CD4-positive, alpha-beta T cell (primary cell): ENCODE data around the gene AGTPBP1. TPM values are rescaled to one million over a fixed set of nuclear protein-coding genes. Genes with fewer than 3 reads are reported as not detected.

Experiments used
- ATAC-seq: fragments of 200-7000 bp; cut with Tn5 transposase; one replicate; pipeline ENCODE4 v1.10.0; 2022; ENCODE audit warnings: mild to moderate bottlenecking; ENCODE audit not compliant: poor library complexity
- CTCF ChIA-PET: fragments of 350-600 bp; sonication (Branson Sonifier 250); formaldehyde crosslinking; loops from one replicate; lab custom pipeline; 2021; ENCODE audit warnings: antibody characterized with exemption, inconsistent platforms; lab: Charles Lee
- POLR2A ChIA-PET: fragments of 350-600 bp; sonication (Branson Sonifier 250); formaldehyde crosslinking; loops from one replicate; lab custom pipeline; 2021; ENCODE audit warnings: antibody characterized with exemption, inconsistent platforms; lab: Charles Lee
- DNase-seq, 14 experiments: peaks; one replicate each; pipeline ENCODE4 v3.0.0-alpha.2; 2013 to 2020; ENCODE audit warnings: mixed read lengths in 2 of 14
- H3K27ac ChIP-seq, 2 donors: one replicate each; pipeline versions ENCODE4 v1.5.1 to v1.7.0; 2013; ENCODE audit warnings: low read length in 2 of 2, low read depth in 1 of 2, mild to moderate bottlenecking in 1 of 2
- H3K27me3 ChIP-seq, 2 experiments: 1 replicate in 1 of 2; 2 replicates in 1 of 2; pipeline versions ENCODE4 v1.6.1 to v1.7.0; 2013; ENCODE audit warnings: low read length in 2 of 2, control low read depth in 1 of 2, mild to moderate bottlenecking in 1 of 2, moderate library complexity in 1 of 2; ENCODE audit not compliant: insufficient read depth in 2 of 2, control insufficient read depth in 1 of 2
- H3K36me3 ChIP-seq: one replicate; pipeline ENCODE4 v1.6.1; 2013; ENCODE audit warnings: low read length, control low read depth; ENCODE audit not compliant: insufficient read depth
- H3K4me1 ChIP-seq: one replicate; pipeline ENCODE4 v1.6.1; 2013; ENCODE audit warnings: low read length, control low read depth; ENCODE audit not compliant: insufficient read depth
- H3K4me3 ChIP-seq: one replicate; pipeline ENCODE4 v1.5.1; 2013; ENCODE audit warnings: mild to moderate bottlenecking, low read length, moderate library complexity
- H3K9me3 ChIP-seq, 2 experiments: 1 replicate in 1 of 2; 2 replicates in 1 of 2; pipeline versions ENCODE4 v1.6.1 to v1.7.0; 2013; ENCODE audit warnings: low read length in 2 of 2, mild to moderate bottlenecking in 2 of 2, control low read depth in 1 of 2, moderate library complexity in 1 of 2; ENCODE audit not compliant: control insufficient read depth in 1 of 2, insufficient read depth in 1 of 2
- H3K27ac Mint-ChIP-seq: one replicate; pipeline ENCODE4 v1.8.0; 2020; ENCODE audit warnings: mixed read lengths
- H3K27me3 Mint-ChIP-seq: one replicate; pipeline ENCODE4 v1.8.0; 2021; ENCODE audit warnings: mixed read lengths
- H3K36me3 Mint-ChIP-seq: one replicate; pipeline ENCODE4 v1.8.0; 2021; ENCODE audit warnings: low read depth, mixed read lengths
- H3K4me1 Mint-ChIP-seq: one replicate; pipeline ENCODE4 v1.8.0; 2021; ENCODE audit warnings: low read depth, mixed read lengths
- H3K4me3 Mint-ChIP-seq: one replicate; pipeline ENCODE4 v1.8.0; 2020; ENCODE audit warnings: mild to moderate bottlenecking, mixed read lengths
- H3K9me3 Mint-ChIP-seq: one replicate; pipeline ENCODE4 v1.8.0; 2020; ENCODE audit warnings: mixed read lengths
- intact Hi-C, 2 experiments: fragments of 100-400 bp; cut with DNase I in 1 of 2; cut with micrococcal nuclease in 1 of 2; formaldehyde crosslinking; loops; one replicate each; pipeline versions ENCODE4 v1.15.1 to v1.9.0; 2023 to 2025; cut with DNase I, micrococcal nuclease
- total RNA-seq, 174 experiments: library from RNA in 2 of 174; stranded (reverse) in 2 of 174; gene quantifications; one replicate each; pipeline ENCODE4 v1.2.3 and lab custom pipeline; 2021 to 2026
- TF ChIP-seq, protein P1 (sequence below): fragments of 200-600 bp; IDR thresholded peaks from one replicate; pipeline ENCODE4 v1.8.0; 2022; ENCODE audit warnings: antibody characterized with exemption, mild to moderate bottlenecking

Gene AGTPBP1
- total RNA-seq, 2 experiments from 2014 or later, result 52.0 to 55.2 TPM

DNA sequence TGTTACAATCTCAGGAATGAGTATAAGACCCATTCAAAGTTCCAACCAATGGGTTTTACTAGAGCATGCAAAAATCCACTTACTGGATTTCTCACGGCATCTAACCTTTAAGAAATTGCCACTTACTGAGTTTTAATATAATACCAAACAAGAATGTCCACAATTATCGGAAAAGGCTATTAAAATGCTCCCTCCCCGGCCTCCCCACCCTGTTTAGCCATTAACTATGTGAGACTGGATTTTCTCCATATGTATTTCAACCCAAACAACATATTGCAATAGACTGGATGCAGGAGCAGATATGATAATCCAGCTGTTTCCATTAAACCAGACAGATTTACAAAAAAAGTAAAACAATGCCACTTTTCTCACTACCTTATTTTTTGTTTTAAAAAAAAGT, 4.1 kb downstream of the AGTPBP1 start:
- TF ChIP-seq, protein P1, sequence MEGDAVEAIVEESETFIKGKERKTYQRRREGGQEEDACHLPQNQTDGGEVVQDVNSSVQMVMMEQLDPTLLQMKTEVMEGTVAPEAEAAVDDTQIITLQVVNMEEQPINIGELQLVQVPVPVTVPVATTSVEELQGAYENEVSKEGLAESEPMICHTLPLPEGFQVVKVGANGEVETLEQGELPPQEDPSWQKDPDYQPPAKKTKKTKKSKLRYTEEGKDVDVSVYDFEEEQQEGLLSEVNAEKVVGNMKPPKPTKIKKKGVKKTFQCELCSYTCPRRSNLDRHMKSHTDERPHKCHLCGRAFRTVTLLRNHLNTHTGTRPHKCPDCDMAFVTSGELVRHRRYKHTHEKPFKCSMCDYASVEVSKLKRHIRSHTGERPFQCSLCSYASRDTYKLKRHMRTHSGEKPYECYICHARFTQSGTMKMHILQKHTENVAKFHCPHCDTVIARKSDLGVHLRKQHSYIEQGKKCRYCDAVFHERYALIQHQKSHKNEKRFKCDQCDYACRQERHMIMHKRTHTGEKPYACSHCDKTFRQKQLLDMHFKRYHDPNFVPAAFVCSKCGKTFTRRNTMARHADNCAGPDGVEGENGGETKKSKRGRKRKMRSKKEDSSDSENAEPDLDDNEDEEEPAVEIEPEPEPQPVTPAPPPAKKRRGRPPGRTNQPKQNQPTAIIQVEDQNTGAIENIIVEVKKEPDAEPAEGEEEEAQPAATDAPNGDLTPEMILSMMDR, result no peak
- no peaks in the 10 kb centered on the region for H3K27me3 ChIP-seq
- no peaks in the 10 kb centered on the region for H3K36me3 ChIP-seq
- intact Hi-C loops, result loop anchor here in 1 of 2 experiments (2.0 kb wide), 1 partner anchor 617 kb away; the partner anchor contains the start of gene TUT7
- ATAC-seq, result no peak
- no peaks in the 10 kb centered on the region for H3K9me3 ChIP-seq
- Mint-ChIP-seq H3K9me3 (no peaks in the 10 kb centered on the region), H3K4me1 (peaks cover 57% of the 10 kb centered on the region), H3K36me3 (peaks cover 10% of the 10 kb centered on the region), H3K27me3 (no peaks in the 10 kb centered on the region), H3K27ac (no peak overlapping the region), H3K4me3 (no peak overlapping the region)
- no peak overlapping the region for H3K4me3 ChIP-seq
- ChIA-PET POLR2A (interaction anchor here (2.6 to 5.0 kb wide), 2 partner anchors 10 to 14 kb away, joined by 9 to 37 read pairs; no protein-coding TSS in a partner anchor), CTCF (no interaction called here)
- H3K27ac ChIP-seq, result no peak overlapping the region
- peaks cover 14% of the 10 kb centered on the region for H3K4me1 ChIP-seq
- DNase-seq, result no peak

DNA sequence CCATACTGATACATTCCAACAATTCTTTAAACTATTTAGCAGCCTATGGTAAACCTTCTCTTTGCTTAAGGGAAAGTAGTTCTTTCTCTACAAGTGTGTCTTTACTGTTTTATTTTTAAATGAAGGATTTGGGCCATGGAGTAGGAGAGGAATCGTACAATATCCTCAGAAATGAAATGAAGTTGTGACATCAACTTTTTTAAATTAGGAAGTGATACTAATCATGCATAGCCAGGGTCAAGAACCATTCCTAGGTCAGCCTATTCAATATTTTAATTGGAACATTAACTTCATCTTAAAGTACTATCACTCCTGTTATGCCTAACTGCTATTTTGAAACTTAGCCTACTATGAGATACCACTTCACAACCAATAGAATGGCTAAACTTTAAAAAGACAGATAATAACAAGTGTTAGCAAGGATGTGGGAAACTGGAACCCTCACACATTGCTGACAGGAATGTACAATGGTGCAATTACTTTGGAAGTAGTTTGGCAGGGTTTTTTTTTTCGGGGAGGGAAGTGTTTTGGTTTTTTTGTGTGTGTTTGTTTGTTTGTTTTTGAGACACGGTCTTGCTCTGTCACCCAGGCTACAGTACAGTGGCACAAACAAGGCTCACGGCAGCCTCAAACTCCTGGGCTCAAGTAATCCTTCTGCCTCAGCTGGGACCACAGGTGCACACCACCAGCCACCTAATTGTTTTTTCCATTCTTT, 10.7 kb downstream of the AGTPBP1 start:
- Mint-ChIP-seq H3K27ac (no peak overlapping the region), H3K4me1 (peaks cover 79% of the 10 kb centered on the region), H3K36me3 (no peaks in the 10 kb centered on the region), H3K4me3 (no peak overlapping the region), H3K9me3 (no peaks in the 10 kb centered on the region), H3K27me3 (no peaks in the 10 kb centered on the region)
- intact Hi-C loops, result no loop called here
- TF ChIP-seq, protein P1, result no peak
- CTCF ChIA-PET, result no interaction called here
- Histone ChIP-seq H3K27me3 (no peaks in the 10 kb centered on the region), H3K36me3 (no peaks in the 10 kb centered on the region), H3K9me3 (no peaks in the 10 kb centered on the region), H3K4me1 (peaks cover 3% of the 10 kb centered on the region), H3K27ac (no peak overlapping the region), H3K4me3 (no peak overlapping the region)
- no peak for ATAC-seq
- DNase-seq, result no peak
- POLR2A ChIA-PET, result interaction anchor here (1.0 to 5.6 kb wide), 3 partner anchors 8 to 10 kb away, joined by 4 to 37 read pairs (median 8); partner anchors contain the start of gene AGTPBP1

DNA sequence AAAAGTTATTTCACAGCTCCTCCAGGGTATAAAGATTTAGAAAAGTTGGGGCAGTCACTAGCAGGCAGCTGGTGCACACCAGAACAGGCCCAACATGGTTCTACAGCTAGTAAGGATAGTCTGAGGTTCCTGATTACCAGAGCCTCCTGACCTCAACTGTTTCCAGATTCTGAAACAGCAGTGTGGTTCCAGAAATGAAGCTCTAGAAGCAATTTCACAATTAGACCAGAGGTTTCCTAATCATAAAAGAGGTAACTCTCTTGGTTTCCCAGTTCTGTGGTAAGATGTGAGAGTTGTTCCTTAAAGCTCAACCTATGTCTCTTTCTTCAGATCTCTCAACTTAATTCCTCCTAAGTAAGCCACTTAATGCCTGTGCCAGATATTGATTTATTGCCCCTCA, 11.9 kb downstream of the AGTPBP1 start:
- H3K27me3 ChIP-seq, result no peaks in the 10 kb centered on the region
- H3K4me3 Mint-ChIP-seq, result no peak overlapping the region
- no peaks in the 10 kb centered on the region for H3K36me3 ChIP-seq
- no peak overlapping the region for H3K27ac ChIP-seq
- H3K4me1 Mint-ChIP-seq, result peaks cover 81% of the 10 kb centered on the region
- intact Hi-C loops, result no loop called here
- H3K9me3 Mint-ChIP-seq, result no peaks in the 10 kb centered on the region
- H3K27me3 Mint-ChIP-seq, result no peaks in the 10 kb centered on the region
- no peaks in the 10 kb centered on the region for H3K36me3 Mint-ChIP-seq
- ChIA-PET POLR2A (interaction anchor here (5.6 kb wide), 1 partner anchor 10 kb away, joined by 37 read pairs; the partner anchor contains the start of gene AGTPBP1), CTCF (interaction anchor here (0.6 to 0.9 kb wide), 2 partner anchors 10 to 120 kb away, joined by 3 read pairs; no protein-coding TSS in a partner anchor)
- H3K9me3 ChIP-seq, result no peaks in the 10 kb centered on the region
- H3K4me3 ChIP-seq, result no peak overlapping the region
- ATAC-seq, result no peak
- H3K4me1 ChIP-seq, result peaks cover 3% of the 10 kb centered on the region
- DNase-seq, result peak in 3 of 14 experiments; percentile 28 to 32 (median 30)
- H3K27ac Mint-ChIP-seq, result peak overlapping the region; percentile 18
- TF ChIP-seq, protein P1, result no peak
